ENCODE data around the gene ISX.
"Not testable (repeated sequence)": the region's sequence is repeated elsewhere in the genome, so short reads cannot be mapped to it uniquely, and the experiment has no call there.

ISX gene

DNA sequence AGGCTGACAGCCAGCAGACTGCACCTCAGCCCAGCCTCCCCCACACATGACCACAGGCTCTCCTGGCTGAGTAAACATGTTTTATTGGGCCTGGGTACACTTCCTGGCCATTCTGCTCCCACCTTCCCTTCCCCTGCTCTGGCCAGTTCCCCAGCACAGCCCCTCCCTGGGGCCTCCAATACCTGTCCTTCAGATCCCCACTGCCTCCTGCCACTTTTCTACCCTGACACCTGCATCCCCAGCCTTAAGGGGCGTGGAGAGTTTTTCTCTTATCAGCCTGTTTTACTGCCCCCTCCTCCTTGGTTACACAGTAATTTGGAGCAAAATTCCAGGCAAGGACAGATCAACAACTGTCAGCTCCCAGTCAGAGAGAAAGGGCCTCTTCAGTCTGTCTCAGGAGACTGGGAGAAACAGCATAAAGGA, at the start of gene ISX:
ISX (plus strand) TSS at position 363 of the 423 bp plus-strand sequence. CDS start 930 bp downstream, outside the sequence.
- DNase-seq, result no peak

GRCh38 chr22:35016909-35017308, 49.0 kb upstream of the ISX start:
- DNase-seq, result no peak

DNA sequence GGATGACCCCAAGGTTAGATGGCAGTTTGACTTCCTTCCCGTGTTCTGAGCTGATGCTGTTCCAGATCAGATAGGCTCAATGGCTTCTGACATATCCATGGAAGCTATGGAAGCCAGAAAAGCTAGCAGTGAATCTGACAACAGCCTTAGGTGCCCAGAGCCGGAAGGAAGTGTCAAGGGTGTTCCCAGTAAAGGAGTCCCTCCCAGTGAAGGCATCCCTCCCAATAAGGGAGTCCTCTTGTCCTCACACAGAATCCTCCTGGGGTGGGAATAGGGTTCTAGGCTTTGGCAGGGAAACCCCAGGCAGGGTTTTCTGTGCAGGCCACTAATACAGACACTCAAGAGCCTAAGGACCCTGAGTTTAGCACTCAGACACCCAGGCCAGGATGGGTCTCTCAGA, 47.0 kb upstream of the ISX start:
- no peak for DNase-seq

DNA sequence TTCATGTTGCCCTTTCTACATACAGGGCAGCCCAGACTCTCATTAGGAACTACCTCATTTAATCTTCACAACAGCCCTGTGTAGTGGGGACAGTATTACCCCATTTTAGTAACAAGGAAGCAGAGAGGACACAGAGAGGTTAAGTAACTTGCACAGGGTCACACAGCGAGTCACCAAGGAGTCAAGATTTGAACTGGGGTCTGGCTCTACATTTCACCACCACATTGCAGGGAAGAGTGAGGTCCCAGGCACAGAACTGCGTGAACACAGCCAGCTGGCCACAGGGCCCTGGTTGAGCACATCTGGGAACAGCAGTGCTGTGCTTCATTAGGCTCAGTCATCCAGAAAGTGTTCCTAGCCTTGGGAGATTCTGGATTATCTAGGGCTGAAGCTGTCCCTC, 45.4 kb upstream of the ISX start:
- DNase-seq, result no peak

GRCh38 chr22:35021161-35021560, 44.8 kb upstream of the ISX start:
- DNase-seq, result no peak

GRCh38 chr22:35022291-35022690, 43.7 kb upstream of the ISX start:
- no peak for DNase-seq

- DNase-seq, result peak; percentile 75
Observed at GRCh38 chr22:35023692-35024363, 42.1 kb upstream of the ISX start.

- no peak for DNase-seq
Observed at GRCh38 chr22:35024364-35024692, 41.6 kb upstream of the ISX start.

- DNase-seq, result not testable (repeated sequence)
Observed at GRCh38 chr22:35030112-35030511, 35.8 kb upstream of the ISX start.

- no peak for DNase-seq
Observed at GRCh38 chr22:35032571-35032970, 33.4 kb upstream of the ISX start.

- no peak for DNase-seq
Observed at GRCh38 chr22:35033635-35034296, 32.2 kb upstream of the ISX start.

DNA sequence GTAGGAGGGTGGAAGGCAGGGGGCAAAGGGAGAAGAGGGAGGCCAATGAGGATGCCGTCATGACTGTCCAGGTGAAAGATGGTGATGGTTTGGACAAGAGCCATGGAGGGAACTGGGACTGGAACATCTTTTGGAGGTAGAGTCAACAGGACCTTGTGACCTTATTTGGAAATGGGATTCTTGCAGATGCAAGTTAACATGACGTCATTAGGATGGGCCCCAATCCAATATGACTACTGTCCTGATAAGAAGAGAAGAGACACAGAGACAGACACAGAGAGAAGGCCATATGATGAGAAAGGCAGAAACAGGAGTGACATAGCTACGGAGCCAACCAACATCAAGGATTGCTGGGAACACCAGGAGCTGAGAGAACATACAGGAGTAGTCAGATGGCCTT, 31.0 kb upstream of the ISX start:
- DNase-seq, result no peak

- no peak for DNase-seq
Observed at GRCh38 chr22:35037089-35037488, 28.9 kb upstream of the ISX start.

- DNase-seq, result no peak
Observed at GRCh38 chr22:35039625-35040024, 26.3 kb upstream of the ISX start.

GRCh38 chr22:35043252-35043933, 22.6 kb upstream of the ISX start:
- no peak for DNase-seq

GRCh38 chr22:35043934-35044319, 22.0 kb upstream of the ISX start:
- no peak for DNase-seq

- no peak for DNase-seq
Observed at GRCh38 chr22:35044607-35045390, 21.2 kb upstream of the ISX start.

- no peak for DNase-seq
Observed at GRCh38 chr22:35045451-35045850, 20.5 kb upstream of the ISX start.

- no peak for DNase-seq
Observed at GRCh38 chr22:35046744-35047462, 19.1 kb upstream of the ISX start.

DNA sequence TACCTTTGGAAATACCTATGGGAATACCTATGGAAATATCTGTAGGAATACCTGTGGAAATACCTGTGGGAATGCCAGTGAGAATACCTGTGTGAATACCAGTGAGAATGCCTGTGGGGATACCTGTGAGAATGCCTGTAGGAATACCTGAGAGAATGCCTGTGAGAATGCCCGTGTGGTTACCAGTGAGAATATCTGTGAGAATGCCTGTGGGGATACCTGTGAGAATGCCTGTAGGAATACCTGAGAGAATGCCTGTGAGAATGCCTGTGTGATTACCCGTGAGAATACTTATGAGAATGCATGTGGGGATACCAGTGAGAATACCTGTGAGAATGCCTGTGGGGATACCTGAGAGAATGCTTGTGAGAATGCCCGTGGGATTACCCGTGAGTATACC, 15.9 kb upstream of the ISX start:
- not testable (repeated sequence) for DNase-seq

DNA sequence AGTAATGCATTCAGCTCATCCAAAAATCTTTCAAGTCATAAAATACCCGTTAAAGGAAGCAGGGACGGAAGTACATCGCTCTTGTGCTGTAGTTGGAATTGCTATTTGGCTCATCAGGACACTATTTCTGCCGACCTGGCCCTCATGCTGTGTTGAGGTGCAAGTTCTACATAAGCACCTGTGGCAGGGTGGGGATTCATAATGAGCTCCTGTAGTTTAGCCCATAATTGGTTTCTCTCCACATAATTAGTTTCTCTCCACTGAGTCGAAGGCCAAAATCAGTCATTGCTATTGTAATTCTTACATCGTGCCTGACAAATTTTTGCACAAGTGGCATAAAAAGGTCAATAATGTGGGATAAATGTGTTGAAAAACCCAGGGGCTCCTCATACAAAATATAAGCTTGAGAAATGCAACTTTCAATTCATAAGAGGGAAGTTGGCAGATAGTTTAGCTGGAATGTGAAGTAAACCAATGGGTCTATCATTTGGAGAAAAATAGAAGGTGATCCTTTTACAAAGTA, 14.9 kb upstream of the ISX start:
- no peak for DNase-seq

DNA sequence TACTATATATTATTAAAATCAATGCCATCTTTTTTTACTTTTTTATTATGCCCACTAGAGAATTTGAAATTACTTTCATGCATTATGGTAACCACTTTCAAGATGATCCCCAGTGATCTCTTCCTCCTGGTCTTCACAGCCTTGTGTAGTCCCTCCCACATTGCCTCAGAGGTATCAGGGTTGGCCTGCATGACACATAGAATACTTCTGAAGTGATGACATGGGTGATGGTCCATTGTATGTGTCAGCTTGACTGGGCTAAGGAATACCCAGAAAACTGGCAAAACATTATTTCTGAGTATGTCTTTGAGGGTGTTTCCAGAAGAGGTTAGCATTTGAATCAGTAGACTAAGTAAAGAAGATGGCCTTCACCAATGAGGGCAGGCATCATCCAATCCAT, 14.2 kb upstream of the ISX start:
- no peak for DNase-seq

Measured in activated CD4-positive, CD25-positive, alpha-beta regulatory T cell treated with anti-CD3 and anti-CD28 coated beads, Interleukin-2, amount 50 U/mL, for 72 hours (primary cell).